HCT116 (cell line): ENCODE results near the gene ITFG1. TPM values are rescaled to one million over a fixed set of nuclear protein-coding genes. Genes with fewer than 3 reads are reported as not detected.

Experiments used
- ATAC-seq: fragments of 200-7000 bp; cut with Tn5 transposase; 2 replicates; pipeline ENCODE4 v1.9.1; 2020; ENCODE audit warnings: mild to moderate bottlenecking, moderate library complexity
- BruUV-seq: library from RNA; stranded (reverse); fragments of 400-500 nt; replicated peaks from 2 replicates; lab custom pipeline; 2021; lab: Mats Ljungman, UMichigan
- CTCF ChIA-PET: fragments of 300-600 bp; sonication (Branson Sonifier 250); formaldehyde crosslinking; loops from one replicate; lab custom pipeline; 2021; ENCODE audit warnings: antibody characterized with exemption; lab: Charles Lee
- POLR2A ChIA-PET: fragments of 300-600, 350-600 bp; sonication (Branson Sonifier 250); formaldehyde crosslinking; loops from one replicate; lab custom pipeline; 2021; ENCODE audit warnings: antibody characterized with exemption; lab: Charles Lee
- RAD21 ChIA-PET, 2 experiments: fragments of 300-600 bp; sonication (Branson Sonifier 250); formaldehyde crosslinking; loops; one replicate each; lab custom pipeline; 2023; ENCODE audit warnings: low total read pairs in 2 of 2; ENCODE audit not compliant: uncharacterized antibody in 2 of 2, unreplicated experiment in 2 of 2, low non-redundant PET in 1 of 2; lab: Charles Lee
- DNase-seq: peaks from one replicate; pipeline ENCODE4 v3.0.0-alpha.2; 2010; ENCODE audit warnings: low read depth, low spot score
- H2AFZ ChIP-seq: fragments of 200-600 bp; shearing (Covaris generic), sonication (generic); 2 replicates; pipeline ENCODE4 v1.6.1; 2017; ENCODE audit warnings: low read depth, mixed run types, mixed read lengths, antibody characterized with exemption, low read length; ENCODE audit not compliant: poor library complexity, severe bottlenecking
- H3K27ac ChIP-seq: 2 replicates; pipeline ENCODE4 v1.5.1; 2012; ENCODE audit warnings: low read depth, low read length
- H3K27me3 ChIP-seq: fragments of 200-600 bp; sonication (generic); 2 replicates; pipeline ENCODE4 v1.6.1; 2016; ENCODE audit warnings: mixed run types, low read length, mixed read lengths; ENCODE audit not compliant: insufficient read depth
- H3K36me3 ChIP-seq, 2 experiments: fragments of 200-500 bp in 1 of 2; fragments of 200-600 bp in 1 of 2; sonication (Bioruptor generic) in 1 of 2; sonication (generic) in 1 of 2; 2 replicates each; pipeline versions ENCODE4 v1.5.1 to v1.6.1; 2014 to 2016; ENCODE audit warnings: low read length in 2 of 2, inconsistent platforms in 1 of 2, mixed read lengths in 1 of 2, mixed run types in 1 of 2; ENCODE audit not compliant: insufficient read depth in 2 of 2, control insufficient read depth in 1 of 2
- H3K4me1 ChIP-seq, 2 experiments: fragments of 200-600 bp in 1 of 2; sonication (generic) in 1 of 2; 2 replicates each; pipeline versions ENCODE4 v1.5.1 to v1.6.1; 2012 to 2017; ENCODE audit warnings: low read length in 2 of 2, inconsistent platforms in 1 of 2, mild to moderate bottlenecking in 1 of 2, mixed read lengths in 1 of 2, mixed run types in 1 of 2, moderate library complexity in 1 of 2; ENCODE audit not compliant: insufficient read depth in 2 of 2, control insufficient read depth in 1 of 2
- H3K4me2 ChIP-seq: fragments of 200-600 bp; sonication (generic); 2 replicates; pipeline ENCODE4 v1.6.1; 2017; ENCODE audit warnings: mixed run types, low read length, mixed read lengths
- H3K4me3 ChIP-seq, 2 experiments: fragments of 200-600 bp in 1 of 2; sonication (generic) in 1 of 2; replicated peaks in 1 of 2; 2 replicates each; pipeline ENCODE4 v1.5.1; 2011 to 2016; ENCODE audit warnings: low read length in 2 of 2, control low read depth in 1 of 2, low read depth in 1 of 2, mild to moderate bottlenecking in 1 of 2, mixed read lengths in 1 of 2, mixed run types in 1 of 2
- H3K79me2 ChIP-seq: fragments of 200-600 bp; sonication (generic); 2 replicates; pipeline ENCODE4 v1.6.1; 2017; ENCODE audit warnings: mild to moderate bottlenecking, mixed run types, low read length, moderate library complexity, mixed read lengths; ENCODE audit not compliant: insufficient read depth
- H3K9ac ChIP-seq: fragments of 200-600 bp; sonication (generic); 2 replicates; pipeline ENCODE4 v1.6.1; 2016; ENCODE audit warnings: low read length, mixed read lengths
- H3K9me2 ChIP-seq: fragments of 200-600 bp; sonication (generic), shearing (Covaris generic); 2 replicates; pipeline ENCODE4 v1.6.1; 2017; ENCODE audit warnings: mixed run types, mild to moderate bottlenecking, moderate library complexity; ENCODE audit not compliant: insufficient read depth
- H3K9me3 ChIP-seq, 2 experiments: fragments of 200-500 bp in 1 of 2; fragments of 200-600 bp in 1 of 2; sonication (Bioruptor generic) in 1 of 2; sonication (generic) in 1 of 2; 2 replicates each; pipeline ENCODE4 v1.6.1; 2014 to 2017; ENCODE audit warnings: low read length in 2 of 2, mixed read lengths in 2 of 2, inconsistent platforms in 1 of 2, low read depth in 1 of 2, mild to moderate bottlenecking in 1 of 2, mixed run types in 1 of 2, moderate library complexity in 1 of 2; ENCODE audit not compliant: control insufficient read depth in 1 of 2, insufficient read depth in 1 of 2
- H4K20me1 ChIP-seq: fragments of 200-600 bp; sonication (generic), shearing (Covaris generic); 2 replicates; pipeline ENCODE4 v1.6.1; 2017; ENCODE audit warnings: mixed run types, mild to moderate bottlenecking, moderate library complexity; ENCODE audit not compliant: insufficient read depth
- CBX3 ChIP-seq: IDR thresholded peaks from 2 replicates; pipeline ENCODE4 v1.6.1; 2012; ENCODE audit warnings: low read depth
- CEBPB ChIP-seq: IDR thresholded peaks from 2 replicates; pipeline ENCODE4 v1.6.1; 2012; ENCODE audit warnings: low read depth
- CTCF ChIP-seq, 3 experiments: fragments of 200-600 bp in 1 of 3; sonication (generic) in 1 of 3; IDR thresholded peaks in 2 of 3; conservative IDR thresholded peaks in 1 of 3; 2 replicates each; pipeline ENCODE4 v1.5.1; 2012 to 2017; ENCODE audit warnings: low read depth in 2 of 3, low read length in 2 of 3, antibody characterized with exemption in 1 of 3, borderline replicate concordance in 1 of 3, control low read depth in 1 of 3, mild to moderate bottlenecking in 1 of 3, mixed read lengths in 1 of 3, mixed run types in 1 of 3, moderate library complexity in 1 of 3; ENCODE audit not compliant: insufficient read depth in 1 of 3
- EZH2 ChIP-seq: fragments of 200-600 bp; sonication (generic); IDR thresholded peaks from 2 replicates; pipeline ENCODE4 v1.6.1; 2017; ENCODE audit warnings: antibody characterized with exemption, mixed run types
- SRF ChIP-seq: IDR thresholded peaks from 2 replicates; pipeline ENCODE4 v1.6.1; 2012; ENCODE audit warnings: low read depth
- TCF7L2 ChIP-seq: IDR thresholded peaks from 2 replicates; pipeline ENCODE4 v1.7.0; 2011; ENCODE audit warnings: borderline replicate concordance, inconsistent platforms; ENCODE audit not compliant: insufficient read depth, insufficient read length; ENCODE audit errors: extremely low read depth
- ZFX ChIP-seq: fragments of 450-650 bp; IDR thresholded peaks from 2 replicates; pipeline ENCODE4 v1.6.1; 2017
- intact Hi-C: fragments of 100-400 bp; cut with micrococcal nuclease; formaldehyde crosslinking; loops from 2 replicates; pipeline ENCODE4 v1.10.0; 2022
- total RNA-seq: library from RNA; stranded (reverse); gene quantifications from one replicate; pipeline ENCODE4 v1.2.1, GENCODE V29; 2021; ENCODE audit not compliant: unreplicated experiment
- TF ChIP-seq, protein P1 (sequence below): IDR thresholded peaks from 2 replicates; pipeline ENCODE4 v1.6.1; 2011; ENCODE audit warnings: mild to moderate bottlenecking, low read length, moderate library complexity; ENCODE audit not compliant: insufficient replicate concordance; ENCODE audit errors: extremely low read depth
- TF ChIP-seq, protein P2 (sequence below): IDR thresholded peaks from 2 replicates; pipeline ENCODE4 v1.6.1; 2012

The ITFG1 gene
- total RNA-seq, 1 experiment from 2014 or later, result 24.9 TPM

GRCh38 chr16:47465919-47466630 lies 5.2 kb upstream of the ITFG1 start:
- Histone ChIP-seq H3K9me2 (no peaks in the 10 kb centered on the region), H3K4me1 (peaks cover 2 to 7% of the 10 kb centered on the region in 2 experiments; a peak in 3 of 4 replicates), H3K27ac (no peak overlapping the region), H2AFZ (no peak overlapping the region), H3K9ac (no peak overlapping the region), H4K20me1 (no peaks in the 10 kb centered on the region), H3K79me2 (peaks cover 31% of the 10 kb centered on the region), H3K4me3 (no peak overlapping the region), H3K27me3 (no peaks in the 10 kb centered on the region), H3K4me2 (no peak overlapping the region), H3K36me3 (no peaks in the 10 kb centered on the region), H3K9me3 (no peaks in the 10 kb centered on the region)
- ATAC-seq, result no peak
- TF ChIP-seq, protein P1, sequence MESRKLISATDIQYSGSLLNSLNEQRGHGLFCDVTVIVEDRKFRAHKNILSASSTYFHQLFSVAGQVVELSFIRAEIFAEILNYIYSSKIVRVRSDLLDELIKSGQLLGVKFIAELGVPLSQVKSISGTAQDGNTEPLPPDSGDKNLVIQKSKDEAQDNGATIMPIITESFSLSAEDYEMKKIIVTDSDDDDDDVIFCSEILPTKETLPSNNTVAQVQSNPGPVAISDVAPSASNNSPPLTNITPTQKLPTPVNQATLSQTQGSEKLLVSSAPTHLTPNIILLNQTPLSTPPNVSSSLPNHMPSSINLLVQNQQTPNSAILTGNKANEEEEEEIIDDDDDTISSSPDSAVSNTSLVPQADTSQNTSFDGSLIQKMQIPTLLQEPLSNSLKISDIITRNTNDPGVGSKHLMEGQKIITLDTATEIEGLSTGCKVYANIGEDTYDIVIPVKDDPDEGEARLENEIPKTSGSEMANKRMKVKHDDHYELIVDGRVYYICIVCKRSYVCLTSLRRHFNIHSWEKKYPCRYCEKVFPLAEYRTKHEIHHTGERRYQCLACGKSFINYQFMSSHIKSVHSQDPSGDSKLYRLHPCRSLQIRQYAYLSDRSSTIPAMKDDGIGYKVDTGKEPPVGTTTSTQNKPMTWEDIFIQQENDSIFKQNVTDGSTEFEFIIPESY, result no peak
- TF ChIP-seq, protein P2, sequence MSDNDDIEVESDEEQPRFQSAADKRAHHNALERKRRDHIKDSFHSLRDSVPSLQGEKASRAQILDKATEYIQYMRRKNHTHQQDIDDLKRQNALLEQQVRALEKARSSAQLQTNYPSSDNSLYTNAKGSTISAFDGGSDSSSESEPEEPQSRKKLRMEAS, result no peak
- TF ChIP-seq ZFX, result no peak
- no peak for TF ChIP-seq CBX3
- TF ChIP-seq CEBPB, result no peak
- TF ChIP-seq CTCF (IDR thresholded peaks at IDR 0.05 in 2 of 3, conservative IDR thresholded peaks at IDR 0.05 in 1 of 3; ENCODE audit: borderline replicate concordance in 1 of 3, insufficient read depth in 1 of 3, low read depth in 2 of 3, low read length in 2 of 3), result no peak
- no peak for TF ChIP-seq TCF7L2
- no peak for TF ChIP-seq EZH2
- TF ChIP-seq SRF, result no peak
- CTCF ChIA-PET, result no interaction called here
- no TSS peak for BruUV-seq
- DNase-seq, result no peak
- intact Hi-C loops, result no loop called here
- POLR2A ChIA-PET, result no interaction called here
- RAD21 ChIA-PET, result no interaction called here
